ENCODE results near the gene CFAP53.

DNA sequence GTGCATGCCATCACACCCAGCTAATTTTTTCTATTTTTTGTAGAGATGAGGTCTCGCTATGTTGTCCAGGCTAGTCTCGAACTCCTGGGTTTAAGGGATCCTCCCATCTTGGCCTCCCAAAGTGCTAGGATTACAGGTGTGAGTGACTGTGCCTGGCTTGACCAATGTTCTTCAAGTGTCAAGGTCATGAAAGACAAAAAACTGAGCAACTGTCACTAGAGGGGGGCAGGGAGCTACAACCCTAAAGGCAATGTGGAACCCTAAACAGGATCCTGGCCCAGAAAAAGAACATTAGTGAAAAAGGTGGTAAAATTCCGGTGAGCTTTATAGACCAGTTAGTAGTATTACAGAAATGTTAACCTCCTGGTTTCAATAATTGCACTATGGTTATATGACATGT lies 78.6 kb downstream of the CFAP53 start:
- TF ChIP-seq, protein P1, sequence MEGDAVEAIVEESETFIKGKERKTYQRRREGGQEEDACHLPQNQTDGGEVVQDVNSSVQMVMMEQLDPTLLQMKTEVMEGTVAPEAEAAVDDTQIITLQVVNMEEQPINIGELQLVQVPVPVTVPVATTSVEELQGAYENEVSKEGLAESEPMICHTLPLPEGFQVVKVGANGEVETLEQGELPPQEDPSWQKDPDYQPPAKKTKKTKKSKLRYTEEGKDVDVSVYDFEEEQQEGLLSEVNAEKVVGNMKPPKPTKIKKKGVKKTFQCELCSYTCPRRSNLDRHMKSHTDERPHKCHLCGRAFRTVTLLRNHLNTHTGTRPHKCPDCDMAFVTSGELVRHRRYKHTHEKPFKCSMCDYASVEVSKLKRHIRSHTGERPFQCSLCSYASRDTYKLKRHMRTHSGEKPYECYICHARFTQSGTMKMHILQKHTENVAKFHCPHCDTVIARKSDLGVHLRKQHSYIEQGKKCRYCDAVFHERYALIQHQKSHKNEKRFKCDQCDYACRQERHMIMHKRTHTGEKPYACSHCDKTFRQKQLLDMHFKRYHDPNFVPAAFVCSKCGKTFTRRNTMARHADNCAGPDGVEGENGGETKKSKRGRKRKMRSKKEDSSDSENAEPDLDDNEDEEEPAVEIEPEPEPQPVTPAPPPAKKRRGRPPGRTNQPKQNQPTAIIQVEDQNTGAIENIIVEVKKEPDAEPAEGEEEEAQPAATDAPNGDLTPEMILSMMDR (IDR thresholded peaks at IDR 0.05; ENCODE audit: poor library complexity, severe bottlenecking) = no peak
- TF ChIP-seq, protein P2, sequence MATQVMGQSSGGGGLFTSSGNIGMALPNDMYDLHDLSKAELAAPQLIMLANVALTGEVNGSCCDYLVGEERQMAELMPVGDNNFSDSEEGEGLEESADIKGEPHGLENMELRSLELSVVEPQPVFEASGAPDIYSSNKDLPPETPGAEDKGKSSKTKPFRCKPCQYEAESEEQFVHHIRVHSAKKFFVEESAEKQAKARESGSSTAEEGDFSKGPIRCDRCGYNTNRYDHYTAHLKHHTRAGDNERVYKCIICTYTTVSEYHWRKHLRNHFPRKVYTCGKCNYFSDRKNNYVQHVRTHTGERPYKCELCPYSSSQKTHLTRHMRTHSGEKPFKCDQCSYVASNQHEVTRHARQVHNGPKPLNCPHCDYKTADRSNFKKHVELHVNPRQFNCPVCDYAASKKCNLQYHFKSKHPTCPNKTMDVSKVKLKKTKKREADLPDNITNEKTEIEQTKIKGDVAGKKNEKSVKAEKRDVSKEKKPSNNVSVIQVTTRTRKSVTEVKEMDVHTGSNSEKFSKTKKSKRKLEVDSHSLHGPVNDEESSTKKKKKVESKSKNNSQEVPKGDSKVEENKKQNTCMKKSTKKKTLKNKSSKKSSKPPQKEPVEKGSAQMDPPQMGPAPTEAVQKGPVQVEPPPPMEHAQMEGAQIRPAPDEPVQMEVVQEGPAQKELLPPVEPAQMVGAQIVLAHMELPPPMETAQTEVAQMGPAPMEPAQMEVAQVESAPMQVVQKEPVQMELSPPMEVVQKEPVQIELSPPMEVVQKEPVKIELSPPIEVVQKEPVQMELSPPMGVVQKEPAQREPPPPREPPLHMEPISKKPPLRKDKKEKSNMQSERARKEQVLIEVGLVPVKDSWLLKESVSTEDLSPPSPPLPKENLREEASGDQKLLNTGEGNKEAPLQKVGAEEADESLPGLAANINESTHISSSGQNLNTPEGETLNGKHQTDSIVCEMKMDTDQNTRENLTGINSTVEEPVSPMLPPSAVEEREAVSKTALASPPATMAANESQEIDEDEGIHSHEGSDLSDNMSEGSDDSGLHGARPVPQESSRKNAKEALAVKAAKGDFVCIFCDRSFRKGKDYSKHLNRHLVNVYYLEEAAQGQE (IDR thresholded peaks at IDR 0.05; ENCODE audit: borderline replicate concordance) = no peak
- TF ChIP-seq POLR2AphosphoS5 (IDR thresholded peaks at IDR 0.05) = no peak
- TF ChIP-seq EZH2 (IDR thresholded peaks at IDR 0.05; ENCODE audit: borderline replicate concordance, insufficient read depth, low read length, poor library complexity, severe bottlenecking) = no peak
- no peak for TF ChIP-seq TAF1 (IDR thresholded peaks at IDR 0.05; ENCODE audit: low read depth)
